ENCODE measurements around the gene CDKL5.
"Not testable (repeated sequence)": the region's sequence is repeated elsewhere in the genome, so short reads cannot be mapped to it uniquely, and the experiment has no call there.

The CDKL5 gene
- total RNA-seq = 12.3 to 12.7 reads per million in 2 donors

GRCh38 chrX:18425199-18426003 lies at the start of gene CDKL5:
CDKL5 (plus strand) TSS chrX:18425608; CDS start chrX:18507097, 81,489 bp downstream.
- peak; percentile 84 for DNase-seq

GRCh38 chrX:18377796-18378195 lies 47.6 kb upstream of the CDKL5 start:
- DNase-seq = no peak

- DNase-seq = no peak
Observed at GRCh38 chrX:18389966-18390365, 35.4 kb upstream of the CDKL5 start.

GRCh38 chrX:18390941-18391538 lies 34.4 kb upstream of the CDKL5 start:
- DNase-seq = no peak

- no peak for DNase-seq
Observed at GRCh38 chrX:18394477-18394876, 30.9 kb upstream of the CDKL5 start.

- no peak for DNase-seq
Observed at GRCh38 chrX:18401848-18402213, 23.6 kb upstream of the CDKL5 start.

GRCh38 chrX:18406531-18407266 lies 18.7 kb upstream of the CDKL5 start:
- no peak for DNase-seq

- DNase-seq = no peak
Observed at GRCh38 chrX:18410038-18410437, 15.4 kb upstream of the CDKL5 start.

- no peak for DNase-seq
Observed at GRCh38 chrX:18415386-18415785, 10.0 kb upstream of the CDKL5 start.

- DNase-seq = no peak
Observed at GRCh38 chrX:18422325-18422724, 3.1 kb upstream of the CDKL5 start.

GRCh38 chrX:18422886-18423285 lies 2.5 kb upstream of the CDKL5 start:
- no peak for DNase-seq

GRCh38 chrX:18424482-18425198 lies 768 bp upstream of the CDKL5 start:
- DNase-seq = no peak

- DNase-seq = no peak
Observed at GRCh38 chrX:18426004-18426320, 554 bp downstream of the CDKL5 start.

GRCh38 chrX:18428006-18428405 lies 2.6 kb downstream of the CDKL5 start:
- DNase-seq = no peak

GRCh38 chrX:18433288-18433687 lies 7.9 kb downstream of the CDKL5 start:
- DNase-seq = not testable (repeated sequence)

GRCh38 chrX:18434896-18435295 lies 9.5 kb downstream of the CDKL5 start:
- DNase-seq = no peak

- no peak for DNase-seq
Observed at GRCh38 chrX:18436017-18436416, 10.6 kb downstream of the CDKL5 start.

- no peak for DNase-seq
Observed at GRCh38 chrX:18440835-18441234, 15.4 kb downstream of the CDKL5 start.

GRCh38 chrX:18441780-18442367 lies 16.5 kb downstream of the CDKL5 start:
- DNase-seq = no peak

GRCh38 chrX:18448416-18448815 lies 23.0 kb downstream of the CDKL5 start:
- no peak for DNase-seq

- no peak for DNase-seq
Observed at GRCh38 chrX:18449236-18449635, 23.8 kb downstream of the CDKL5 start.

- DNase-seq = no peak
Observed at GRCh38 chrX:18455384-18455783, 30.0 kb downstream of the CDKL5 start.

- no peak for DNase-seq
Observed at GRCh38 chrX:18457000-18457399, 31.6 kb downstream of the CDKL5 start.
